HG03354 (cell line): ENCODE measurements around the gene C1orf21.

Experiments
- ATAC-seq: cut with Tn5 transposase; IDR thresholded peaks from one replicate; pipeline ENCODE4 v1.9.1; 2021; ENCODE audit warnings: mild to moderate bottlenecking; ENCODE audit not compliant: unreplicated experiment, poor library complexity, severe bottlenecking

C1orf21 gene

GRCh38 chr1:184634296-184634695 lies 247.5 kb downstream of the C1orf21 start:
- ATAC-seq, result no peak

- no peak for ATAC-seq
Observed at GRCh38 chr1:184635347-184635979, 248.6 kb downstream of the C1orf21 start.

- no peak for ATAC-seq
Observed at GRCh38 chr1:184635980-184636431, 249.2 kb downstream of the C1orf21 start.

- ATAC-seq, result no peak
Observed at GRCh38 chr1:184637664-184638240, 250.9 kb downstream of the C1orf21 start.

GRCh38 chr1:184639205-184639604 lies 252.4 kb downstream of the C1orf21 start:
- no peak for ATAC-seq

GRCh38 chr1:184640505-184640904 lies 253.7 kb downstream of the C1orf21 start:
- no peak for ATAC-seq

- ATAC-seq, result no peak
Observed at GRCh38 chr1:184641894-184642293, 255.1 kb downstream of the C1orf21 start.

- no peak for ATAC-seq
Observed at GRCh38 chr1:184643661-184644060, 256.8 kb downstream of the C1orf21 start.

GRCh38 chr1:184644771-184645170 lies 257.9 kb downstream of the C1orf21 start:
- no peak for ATAC-seq

GRCh38 chr1:184646178-184646701 lies 259.4 kb downstream of the C1orf21 start:
- no peak for ATAC-seq

- no peak for ATAC-seq
Observed at GRCh38 chr1:184646824-184647223, 260.0 kb downstream of the C1orf21 start.

GRCh38 chr1:184647471-184647870 lies 260.6 kb downstream of the C1orf21 start:
- ATAC-seq, result no peak

- no peak for ATAC-seq
Observed at GRCh38 chr1:184648160-184648855, 261.5 kb downstream of the C1orf21 start.

- ATAC-seq, result no peak
Observed at GRCh38 chr1:184648856-184649201, 262.0 kb downstream of the C1orf21 start.

GRCh38 chr1:184649451-184649888 lies 262.6 kb downstream of the C1orf21 start:
- ATAC-seq, result no peak

GRCh38 chr1:184650177-184650866 lies 263.5 kb downstream of the C1orf21 start:
- ATAC-seq, result no peak

- ATAC-seq, result no peak
Observed at GRCh38 chr1:184655185-184655584, 268.4 kb downstream of the C1orf21 start.

- no peak for ATAC-seq
Observed at GRCh38 chr1:184656221-184656620, 269.4 kb downstream of the C1orf21 start.

GRCh38 chr1:184658055-184658454 lies 271.2 kb downstream of the C1orf21 start:
- no peak for ATAC-seq

- no peak for ATAC-seq
Observed at GRCh38 chr1:184660462-184661191, 273.8 kb downstream of the C1orf21 start.
